GM21390 (cell line): Measurements from ENCODE around the gene GALNT4.
A peak's percentile ranks its signal among the peaks of the same experiment; 100 is the strongest.

Experiments
- ATAC-seq: cut with Tn5 transposase; IDR thresholded peaks from one replicate; pipeline ENCODE4 v1.9.1; 2021; ENCODE audit not compliant: unreplicated experiment

GALNT4 gene

GRCh38 chr12:89524541-89525304 is at the start of gene GALNT4:
Gene GALNT4, minus strand, starts transcription at chr12:89524796. Its CDS starts 247 bp downstream, at chr12:89524549.
- peak; percentile 77 for ATAC-seq

GRCh38 chr12:89573051-89573810 is 48.6 kb upstream of the GALNT4 start:
- ATAC-seq, result no peak

- no peak for ATAC-seq
Observed at GRCh38 chr12:89571491-89572195, 47.0 kb upstream of the GALNT4 start.

GRCh38 chr12:89568484-89568883 is 43.9 kb upstream of the GALNT4 start:
- no peak for ATAC-seq

GRCh38 chr12:89567691-89568239 is 43.2 kb upstream of the GALNT4 start:
- no peak for ATAC-seq

- no peak for ATAC-seq
Observed at GRCh38 chr12:89566615-89567014, 42.0 kb upstream of the GALNT4 start.

- no peak for ATAC-seq
Observed at GRCh38 chr12:89565002-89565401, 40.4 kb upstream of the GALNT4 start.

GRCh38 chr12:89559753-89560152 is 35.2 kb upstream of the GALNT4 start:
- ATAC-seq, result no peak

GRCh38 chr12:89556976-89557375 is 32.4 kb upstream of the GALNT4 start:
- no peak for ATAC-seq

- ATAC-seq, result no peak
Observed at GRCh38 chr12:89552376-89552775, 27.8 kb upstream of the GALNT4 start.

- ATAC-seq, result no peak
Observed at GRCh38 chr12:89551747-89552146, 27.2 kb upstream of the GALNT4 start.

- ATAC-seq, result no peak
Observed at GRCh38 chr12:89547101-89547500, 22.5 kb upstream of the GALNT4 start.

GRCh38 chr12:89546151-89546550 is 21.6 kb upstream of the GALNT4 start:
- ATAC-seq, result no peak

GRCh38 chr12:89544681-89545184 is 20.1 kb upstream of the GALNT4 start:
- ATAC-seq, result no peak

- ATAC-seq, result no peak
Observed at GRCh38 chr12:89544022-89544421, 19.4 kb upstream of the GALNT4 start.

GRCh38 chr12:89542912-89543592 is 18.5 kb upstream of the GALNT4 start:
- ATAC-seq, result peak; percentile 80

GRCh38 chr12:89542236-89542635 is 17.6 kb upstream of the GALNT4 start:
- ATAC-seq, result no peak

- no peak for ATAC-seq
Observed at GRCh38 chr12:89540586-89540985, 16.0 kb upstream of the GALNT4 start.

GRCh38 chr12:89539426-89540223 is 15.0 kb upstream of the GALNT4 start:
- ATAC-seq, result no peak

GRCh38 chr12:89538897-89539296 is 14.3 kb upstream of the GALNT4 start:
- ATAC-seq, result no peak
